ENCODE measurements around the gene RNU2-1.
"Not testable (repeated sequence)": the region's sequence is repeated elsewhere in the genome, so short reads cannot be mapped to it uniquely, and the experiment has no call there.

- TF ChIP-seq POLR2AphosphoS5, CTCF (IDR thresholded peaks at IDR 0.05): not testable (repeated sequence)
These were observed 37.1 kb upstream of the RNU2-1 start for GRCh38 chr17:43270552-43271504.
